HepG2 (cell line): ENCODE data around the gene AP2B1. TPM values are rescaled to one million over a fixed set of nuclear protein-coding genes. Genes with fewer than 3 reads are reported as not detected.

Experiments
- CAMTA2 ChIP-seq: sonication (generic); formaldehyde crosslinking; IDR thresholded peaks from 2 replicates; pipeline ENCODE4 v1.4.0; 2020; ENCODE audit warnings: mild to moderate bottlenecking, missing genetic modification reagents, borderline replicate concordance
- GABPA ChIP-seq, 2 experiments: IDR thresholded peaks; 2 replicates each; pipeline ENCODE4 v1.6.1; 2011 to 2016; ENCODE audit warnings: low read depth in 2 of 2, low read length in 1 of 2, missing biosample characterization in 1 of 2, missing genetic modification characterization in 1 of 2
- TOE1 ChIP-seq: sonication (generic); formaldehyde crosslinking; IDR thresholded peaks from 2 replicates; pipeline ENCODE4 v1.4.0; 2020; ENCODE audit warnings: mild to moderate bottlenecking, missing genetic modification reagents
- ZNF124 ChIP-seq: sonication (generic); formaldehyde crosslinking; IDR thresholded peaks from 2 replicates; pipeline ENCODE4 v1.4.0; 2020; ENCODE audit warnings: missing genetic modification reagents
- ZNF850 ChIP-seq: sonication (generic); formaldehyde crosslinking; conservative IDR thresholded peaks from 2 replicates; pipeline ENCODE4 v1.9.0; 2021; ENCODE audit warnings: mild to moderate bottlenecking, missing genetic modification reagents
- polyA plus RNA-seq, 8 experiments: library from polyadenylated mRNA; depleted of rRNA in 3 of 8; stranded (reverse) in 7 of 8; unstranded in 1 of 8; fragments of >200 nt; fragmentation: Illumina TruSeq in 4 of 8; extraction: Trizol in 4 of 8; gene quantifications; 2 replicates each; pipeline versions ENCODE4 v1.2.1 to v1.2.3, GENCODE V29; 2011 to 2016; ENCODE audit warnings: low read depth in 4 of 8, missing spikeins in 1 of 8, mixed read lengths in 1 of 8; ENCODE audit not compliant: insufficient read depth in 1 of 8
- total RNA-seq, 5 experiments: library from RNA; depleted of rRNA; stranded (reverse); fragments of >200 nt; fragmentation: Illumina TruSeq; extraction: Trizol; gene quantifications; 2 replicates each; pipeline ENCODE4 v1.2.3, GENCODE V29; 2016; ENCODE audit warnings: low read depth in 1 of 5
- TF ChIP-seq, protein P1 (sequence below): sonication (generic); formaldehyde crosslinking; IDR thresholded peaks from 2 replicates; pipeline ENCODE4 v1.5.0; 2020; ENCODE audit warnings: mild to moderate bottlenecking, missing genetic modification reagents
- TF ChIP-seq, protein P2 (sequence below): sonication (generic); formaldehyde crosslinking; IDR thresholded peaks from 2 replicates; pipeline ENCODE4 v1.5.0; 2020; ENCODE audit warnings: mild to moderate bottlenecking, missing genetic modification reagents
- TF ChIP-seq, protein P3 (sequence below): sonication (generic); formaldehyde crosslinking; IDR thresholded peaks from 2 replicates; pipeline ENCODE4 v1.5.1; 2020; ENCODE audit warnings: missing genetic modification reagents, mild to moderate bottlenecking, borderline replicate concordance

AP2B1 gene
- total and polyA plus RNA-seq, 2 of the 13 experiments (the other 11 are each of a cell fraction or from before 2014, with no cell fraction given) = 23.8 to 71.3 TPM

DNA sequence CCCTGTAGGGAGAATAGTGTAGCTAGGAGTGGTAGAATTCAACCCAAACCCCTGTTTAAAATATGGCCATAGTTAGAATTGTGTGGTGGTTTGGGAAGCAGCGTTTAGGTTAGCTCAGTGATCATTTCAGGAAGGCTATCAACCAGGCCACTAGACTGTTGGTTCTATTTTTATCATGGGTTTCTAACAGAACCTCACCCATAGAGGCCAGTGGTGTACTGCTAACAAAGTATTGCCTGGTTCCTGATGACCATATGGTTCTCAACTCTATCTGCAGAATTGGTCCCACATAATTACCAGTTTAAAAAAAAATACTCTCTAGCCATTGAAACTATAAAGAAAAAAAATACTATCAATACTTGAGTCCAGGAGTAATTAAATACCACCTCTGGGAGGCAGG lies 73.8 kb downstream of the AP2B1 start (continued):
- TF ChIP-seq, protein P1, sequence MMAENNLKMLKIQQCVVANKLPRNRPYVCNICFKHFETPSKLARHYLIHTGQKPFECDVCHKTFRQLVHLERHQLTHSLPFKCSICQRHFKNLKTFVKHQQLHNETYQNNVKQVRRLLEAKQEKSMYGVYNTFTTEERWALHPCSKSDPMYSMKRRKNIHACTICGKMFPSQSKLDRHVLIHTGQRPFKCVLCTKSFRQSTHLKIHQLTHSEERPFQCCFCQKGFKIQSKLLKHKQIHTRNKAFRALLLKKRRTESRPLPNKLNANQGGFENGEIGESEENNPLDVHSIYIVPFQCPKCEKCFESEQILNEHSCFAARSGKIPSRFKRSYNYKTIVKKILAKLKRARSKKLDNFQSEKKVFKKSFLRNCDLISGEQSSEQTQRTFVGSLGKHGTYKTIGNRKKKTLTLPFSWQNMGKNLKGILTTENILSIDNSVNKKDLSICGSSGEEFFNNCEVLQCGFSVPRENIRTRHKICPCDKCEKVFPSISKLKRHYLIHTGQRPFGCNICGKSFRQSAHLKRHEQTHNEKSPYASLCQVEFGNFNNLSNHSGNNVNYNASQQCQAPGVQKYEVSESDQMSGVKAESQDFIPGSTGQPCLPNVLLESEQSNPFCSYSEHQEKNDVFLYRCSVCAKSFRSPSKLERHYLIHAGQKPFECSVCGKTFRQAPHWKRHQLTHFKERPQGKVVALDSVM (CRISPR knock-in tag) = no peak
- TF ChIP-seq, protein P2, sequence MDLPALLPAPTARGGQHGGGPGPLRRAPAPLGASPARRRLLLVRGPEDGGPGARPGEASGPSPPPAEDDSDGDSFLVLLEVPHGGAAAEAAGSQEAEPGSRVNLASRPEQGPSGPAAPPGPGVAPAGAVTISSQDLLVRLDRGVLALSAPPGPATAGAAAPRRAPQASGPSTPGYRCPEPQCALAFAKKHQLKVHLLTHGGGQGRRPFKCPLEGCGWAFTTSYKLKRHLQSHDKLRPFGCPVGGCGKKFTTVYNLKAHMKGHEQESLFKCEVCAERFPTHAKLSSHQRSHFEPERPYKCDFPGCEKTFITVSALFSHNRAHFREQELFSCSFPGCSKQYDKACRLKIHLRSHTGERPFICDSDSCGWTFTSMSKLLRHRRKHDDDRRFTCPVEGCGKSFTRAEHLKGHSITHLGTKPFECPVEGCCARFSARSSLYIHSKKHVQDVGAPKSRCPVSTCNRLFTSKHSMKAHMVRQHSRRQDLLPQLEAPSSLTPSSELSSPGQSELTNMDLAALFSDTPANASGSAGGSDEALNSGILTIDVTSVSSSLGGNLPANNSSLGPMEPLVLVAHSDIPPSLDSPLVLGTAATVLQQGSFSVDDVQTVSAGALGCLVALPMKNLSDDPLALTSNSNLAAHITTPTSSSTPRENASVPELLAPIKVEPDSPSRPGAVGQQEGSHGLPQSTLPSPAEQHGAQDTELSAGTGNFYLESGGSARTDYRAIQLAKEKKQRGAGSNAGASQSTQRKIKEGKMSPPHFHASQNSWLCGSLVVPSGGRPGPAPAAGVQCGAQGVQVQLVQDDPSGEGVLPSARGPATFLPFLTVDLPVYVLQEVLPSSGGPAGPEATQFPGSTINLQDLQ (CRISPR knock-in tag) = no peak
- TF ChIP-seq ZNF124 (CRISPR knock-in tag) (no peak), ZNF850 (CRISPR knock-in tag) (no peak), CAMTA2 (no peak), GABPA (IDR thresholded peaks at IDR 0.05; ENCODE audit: low read depth, low read length) (no peak), GABPA (CRISPR knock-in tag; IDR thresholded peaks at IDR 0.05; ENCODE audit: low read depth) (no peak), TOE1 (CRISPR knock-in tag) (no peak)
- TF ChIP-seq, protein P3, sequence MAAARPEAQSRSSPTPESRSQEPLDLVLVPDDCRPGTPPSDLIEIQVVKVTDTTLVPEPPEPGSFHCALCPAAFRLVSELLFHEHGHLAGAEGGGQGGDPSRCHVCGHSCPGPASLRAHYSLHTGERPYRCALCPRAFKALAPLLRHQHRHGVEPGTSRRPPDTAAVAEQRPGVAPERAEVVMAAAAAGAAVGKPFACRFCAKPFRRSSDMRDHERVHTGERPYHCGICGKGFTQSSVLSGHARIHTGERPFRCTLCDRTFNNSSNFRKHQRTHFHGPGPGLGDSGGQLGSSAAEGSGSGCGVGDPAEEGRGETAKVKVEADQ (CRISPR knock-in tag) = no peak
